Fibroblast of skin of scalp (primary cell): Measurements from ENCODE around the gene UQCRC1.
"Not testable (repeated sequence)": the region's sequence is repeated elsewhere in the genome, so short reads cannot be mapped to it uniquely, and the experiment has no call there.

ENCODE experiments used
- DNase-seq: peaks from one replicate; pipeline ENCODE4 v3.0.0-alpha.2; 2013

UQCRC1 gene

DNA sequence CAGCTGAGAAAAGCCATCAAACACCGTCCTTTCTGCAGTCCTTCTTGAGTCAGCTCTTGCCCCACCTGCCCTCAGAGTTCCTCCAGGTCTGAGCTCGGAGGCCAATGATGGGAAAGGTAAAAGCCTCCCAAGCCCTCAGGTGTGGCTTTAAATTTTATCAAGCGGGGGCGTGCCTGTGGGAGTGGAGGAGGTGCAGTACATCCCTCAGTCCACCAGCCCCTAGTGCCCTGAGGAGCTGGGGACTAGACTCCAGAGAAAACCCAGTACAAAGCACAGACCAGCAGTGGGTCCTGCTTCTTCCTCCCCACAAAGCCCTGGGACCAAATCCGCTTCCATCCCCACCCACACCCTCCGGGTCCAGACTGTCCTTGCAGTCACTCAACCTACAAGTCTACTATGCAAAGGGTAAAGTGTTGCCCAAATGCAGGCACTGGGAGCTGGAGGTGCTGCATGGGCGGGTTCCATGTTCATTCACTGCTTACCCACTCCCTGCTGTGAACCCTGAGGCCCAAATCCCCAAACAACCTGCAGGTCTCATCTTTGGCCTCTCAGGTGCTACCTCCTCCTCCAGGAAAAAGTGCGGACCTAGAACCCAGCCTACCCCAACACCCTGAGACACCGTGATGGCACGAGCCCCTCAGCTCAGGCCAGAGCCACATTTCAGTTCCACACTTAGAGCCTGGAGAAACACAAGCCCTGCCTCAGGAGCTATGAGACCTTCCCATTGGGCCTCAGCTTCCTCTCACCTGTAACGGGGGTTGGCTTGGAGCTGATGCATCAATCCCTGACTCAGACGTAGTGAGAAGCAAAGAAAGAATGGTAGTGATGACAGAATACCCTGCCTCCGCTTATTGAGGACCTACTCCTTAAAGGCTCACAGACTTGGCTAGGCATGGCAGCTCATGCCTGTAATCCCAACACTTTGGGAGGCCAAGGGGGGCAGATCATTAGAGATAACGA, 55.3 kb downstream of the UQCRC1 start:
- DNase-seq = no peak

DNA sequence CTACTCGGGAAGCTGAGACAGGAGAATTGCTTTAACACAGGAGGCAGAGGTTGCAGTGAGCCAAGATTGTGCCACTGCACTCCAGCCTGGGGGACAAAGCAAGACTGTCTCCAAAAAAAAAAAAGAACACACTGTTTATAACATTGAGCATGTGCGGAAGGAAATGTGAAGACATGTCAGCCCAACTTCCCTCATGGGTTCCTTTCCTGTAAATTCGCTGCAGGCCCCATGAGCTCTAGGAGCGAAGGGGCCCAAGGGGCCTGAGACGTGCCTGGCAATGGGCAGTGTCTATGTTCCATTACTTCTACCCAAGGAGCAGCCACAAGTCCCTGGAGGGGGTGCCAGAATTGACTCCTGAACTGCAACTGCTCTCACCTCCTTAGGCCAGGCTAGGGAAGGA, 56.1 kb downstream of the UQCRC1 start:
- no peak for DNase-seq

DNA sequence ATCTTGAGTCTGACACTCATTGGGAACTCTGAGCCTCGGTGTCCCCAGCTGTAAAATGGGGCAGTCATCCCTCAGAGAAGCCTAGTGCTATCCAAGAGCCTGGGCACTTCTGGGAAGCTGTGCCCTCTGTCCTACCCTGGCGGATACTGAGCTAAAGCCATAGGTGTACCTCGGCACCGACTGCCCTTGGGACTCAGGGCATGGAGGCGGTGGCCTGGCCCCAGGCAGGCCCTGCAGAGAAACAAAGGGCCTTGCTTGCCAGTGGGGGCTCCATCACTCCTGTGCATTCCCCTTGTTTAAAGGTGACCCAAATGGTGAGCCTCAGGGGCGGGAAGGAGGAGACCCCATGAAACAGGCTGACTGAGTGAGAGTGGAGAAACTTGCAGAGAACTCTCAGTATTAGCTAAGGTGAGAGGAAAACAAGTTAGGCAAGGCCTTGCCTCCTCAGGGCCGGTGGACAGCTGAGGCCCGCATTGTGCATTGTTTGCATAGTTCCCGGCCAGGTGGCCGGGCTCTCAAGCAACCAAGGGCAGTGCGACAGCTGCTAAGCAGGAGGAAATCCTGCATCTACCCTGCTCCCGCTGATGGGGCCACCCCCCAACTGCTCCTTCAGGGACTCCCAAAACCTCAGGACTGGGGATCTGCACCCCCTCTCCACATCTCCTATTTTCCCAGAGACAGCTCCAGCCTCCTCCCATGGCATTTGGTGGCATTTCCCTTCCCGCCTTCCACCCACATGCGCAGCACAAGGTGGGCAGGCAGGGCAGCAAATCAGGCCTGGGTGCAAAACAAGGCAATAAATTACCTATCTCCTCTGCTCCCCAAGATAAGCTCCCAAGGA, 57.1 kb downstream of the UQCRC1 start:
- no peak for DNase-seq

DNA sequence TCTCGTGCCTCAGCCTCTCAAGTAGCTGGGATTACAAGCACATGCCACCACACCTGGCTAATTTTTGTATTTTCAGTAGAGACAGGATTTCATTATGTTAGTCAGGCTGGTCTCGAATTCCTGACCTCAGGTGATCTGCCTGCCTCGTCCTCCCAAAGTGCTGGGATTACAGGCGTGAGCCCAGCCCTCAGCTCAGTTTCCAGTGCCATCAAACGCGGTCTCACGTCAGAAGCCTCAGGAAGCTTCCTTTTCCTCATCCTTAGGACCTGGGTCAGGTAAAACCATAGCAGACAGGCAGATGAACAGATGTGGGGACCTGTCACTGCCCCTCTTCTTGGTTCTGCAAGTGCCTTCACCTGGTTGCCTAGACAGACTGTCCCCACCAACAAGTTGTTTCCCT, 57.8 kb downstream of the UQCRC1 start:
- DNase-seq = not testable (repeated sequence)
